ENCODE results near the gene PGP. TPM values are rescaled to one million over a fixed set of nuclear protein-coding genes. Genes with fewer than 3 reads are reported as not detected.

PGP gene
- total RNA-seq, 1 donor from 2014 or later: 15.7 TPM

DNA sequence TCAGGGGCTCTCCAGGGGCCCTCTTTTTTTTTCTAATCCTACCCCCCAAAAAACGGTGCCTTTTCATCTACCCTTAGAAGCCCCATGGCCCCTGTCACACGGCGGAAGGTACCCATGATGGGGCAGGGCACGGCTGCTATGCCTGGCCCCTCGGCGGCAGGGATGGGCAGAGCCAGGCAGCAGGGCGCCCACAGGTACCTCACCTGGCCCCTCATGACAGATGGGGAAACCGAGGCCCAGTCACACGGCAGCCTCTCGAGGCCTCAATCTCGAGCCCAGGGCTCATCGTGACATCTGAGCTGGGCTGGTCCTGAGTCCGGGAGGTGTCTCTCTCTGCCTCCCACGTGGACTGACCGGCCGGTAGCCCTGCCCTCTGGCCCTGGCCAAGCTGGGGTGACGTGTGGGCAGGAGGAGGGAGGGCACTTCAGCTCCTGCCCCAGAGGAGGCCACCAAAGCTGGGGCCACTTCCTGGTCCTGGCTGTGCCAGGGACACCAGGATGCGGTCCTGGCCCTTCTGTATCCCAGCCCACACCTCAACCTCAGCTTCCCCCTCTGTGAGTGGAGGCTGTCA lies 47.5 kb downstream of the PGP start:
- TF ChIP-seq, protein P1, sequence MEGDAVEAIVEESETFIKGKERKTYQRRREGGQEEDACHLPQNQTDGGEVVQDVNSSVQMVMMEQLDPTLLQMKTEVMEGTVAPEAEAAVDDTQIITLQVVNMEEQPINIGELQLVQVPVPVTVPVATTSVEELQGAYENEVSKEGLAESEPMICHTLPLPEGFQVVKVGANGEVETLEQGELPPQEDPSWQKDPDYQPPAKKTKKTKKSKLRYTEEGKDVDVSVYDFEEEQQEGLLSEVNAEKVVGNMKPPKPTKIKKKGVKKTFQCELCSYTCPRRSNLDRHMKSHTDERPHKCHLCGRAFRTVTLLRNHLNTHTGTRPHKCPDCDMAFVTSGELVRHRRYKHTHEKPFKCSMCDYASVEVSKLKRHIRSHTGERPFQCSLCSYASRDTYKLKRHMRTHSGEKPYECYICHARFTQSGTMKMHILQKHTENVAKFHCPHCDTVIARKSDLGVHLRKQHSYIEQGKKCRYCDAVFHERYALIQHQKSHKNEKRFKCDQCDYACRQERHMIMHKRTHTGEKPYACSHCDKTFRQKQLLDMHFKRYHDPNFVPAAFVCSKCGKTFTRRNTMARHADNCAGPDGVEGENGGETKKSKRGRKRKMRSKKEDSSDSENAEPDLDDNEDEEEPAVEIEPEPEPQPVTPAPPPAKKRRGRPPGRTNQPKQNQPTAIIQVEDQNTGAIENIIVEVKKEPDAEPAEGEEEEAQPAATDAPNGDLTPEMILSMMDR (IDR thresholded peaks at IDR 0.05; ENCODE audit: insufficient read depth, low read length, poor library complexity, severe bottlenecking): no peak
- DNase-seq (ENCODE audit: low read depth): no peak
- no peak overlapping the region for H3K4me3 ChIP-seq (ENCODE audit: low read depth, low read length)
- H3K27me3 ChIP-seq (ENCODE audit: control insufficient read depth, insufficient read depth, low read length): no peaks in the 10 kb centered on the region
- H3K36me3 ChIP-seq (ENCODE audit: control insufficient read depth, insufficient read depth, low read length): no peaks in the 10 kb centered on the region

DNA sequence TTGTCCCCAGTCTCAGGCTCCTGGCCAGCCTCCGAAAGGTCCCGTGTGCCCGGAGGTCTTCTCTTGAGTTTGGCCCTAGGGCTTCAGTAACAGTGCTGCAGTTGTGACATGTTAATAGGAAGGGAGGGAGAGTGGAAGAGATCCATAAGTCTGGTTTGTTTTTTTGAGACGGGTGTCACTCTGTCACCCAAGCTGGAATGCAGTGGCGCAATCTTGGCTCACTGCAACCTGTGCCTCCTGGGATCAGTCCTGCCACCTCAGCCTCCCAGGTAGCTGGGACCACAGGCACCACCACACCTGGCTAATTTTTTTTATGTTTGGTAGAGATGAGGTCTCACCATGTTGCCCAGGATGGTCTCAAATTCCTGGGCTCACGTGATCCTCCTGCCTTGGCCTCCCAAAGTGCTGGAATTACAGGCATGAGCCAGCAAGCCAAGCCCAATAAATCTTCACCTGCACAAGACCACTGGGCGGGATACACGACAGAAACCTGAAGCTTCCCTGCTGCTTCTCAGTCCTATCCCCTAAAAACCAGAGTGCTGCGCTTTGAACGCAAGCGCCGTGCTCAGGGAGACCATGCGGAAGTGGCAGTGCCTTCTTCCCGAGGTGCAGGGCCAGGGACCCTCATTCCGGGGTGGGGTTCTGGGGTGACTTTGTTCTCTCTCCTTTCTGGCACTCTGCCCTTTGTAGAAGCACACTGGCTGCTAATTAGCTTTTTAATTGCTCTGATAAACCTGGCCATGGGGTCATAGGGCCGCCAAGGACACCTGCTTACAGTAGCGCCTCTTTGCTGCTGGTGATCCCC lies 48.2 kb downstream of the PGP start:
- no peak for DNase-seq (ENCODE audit: low read depth)
- no peaks in the 10 kb centered on the region for H3K27me3 ChIP-seq (ENCODE audit: control insufficient read depth, insufficient read depth, low read length)
- H3K36me3 ChIP-seq (ENCODE audit: control insufficient read depth, insufficient read depth, low read length): no peaks in the 10 kb centered on the region
- TF ChIP-seq, protein P1 (IDR thresholded peaks at IDR 0.05; ENCODE audit: insufficient read depth, low read length, poor library complexity, severe bottlenecking): no peak
- no peak overlapping the region for H3K4me3 ChIP-seq (ENCODE audit: low read depth, low read length)

DNA sequence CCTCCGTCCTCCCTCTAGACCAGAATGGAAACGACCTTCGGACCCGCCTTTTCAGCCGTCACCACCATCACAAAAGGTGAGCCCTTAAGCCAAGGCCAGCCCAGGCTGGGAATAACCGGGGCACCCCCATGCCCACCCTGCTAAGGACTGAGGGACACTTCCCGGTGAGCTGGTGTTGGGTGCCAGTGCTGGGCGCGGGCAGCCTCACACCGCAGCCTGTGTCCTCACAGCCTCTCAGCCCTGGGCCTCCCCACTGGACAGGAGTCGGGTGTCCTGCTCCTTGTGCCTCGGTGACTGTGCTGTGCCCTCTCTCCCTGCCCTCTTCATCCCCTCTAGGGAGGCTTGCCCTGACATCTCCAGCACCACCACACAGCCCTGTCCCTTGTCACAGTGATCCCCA lies 48.8 kb downstream of the PGP start:
- no peak for DNase-seq (ENCODE audit: low read depth)
- Histone ChIP-seq H3K27me3 (ENCODE audit: control insufficient read depth, insufficient read depth, low read length) (no peaks in the 10 kb centered on the region), H3K36me3 (ENCODE audit: control insufficient read depth, insufficient read depth, low read length) (no peaks in the 10 kb centered on the region), H3K4me3 (ENCODE audit: low read depth, low read length) (no peak overlapping the region)
- TF ChIP-seq, protein P1 (IDR thresholded peaks at IDR 0.05; ENCODE audit: insufficient read depth, low read length, poor library complexity, severe bottlenecking): no peak

DNA sequence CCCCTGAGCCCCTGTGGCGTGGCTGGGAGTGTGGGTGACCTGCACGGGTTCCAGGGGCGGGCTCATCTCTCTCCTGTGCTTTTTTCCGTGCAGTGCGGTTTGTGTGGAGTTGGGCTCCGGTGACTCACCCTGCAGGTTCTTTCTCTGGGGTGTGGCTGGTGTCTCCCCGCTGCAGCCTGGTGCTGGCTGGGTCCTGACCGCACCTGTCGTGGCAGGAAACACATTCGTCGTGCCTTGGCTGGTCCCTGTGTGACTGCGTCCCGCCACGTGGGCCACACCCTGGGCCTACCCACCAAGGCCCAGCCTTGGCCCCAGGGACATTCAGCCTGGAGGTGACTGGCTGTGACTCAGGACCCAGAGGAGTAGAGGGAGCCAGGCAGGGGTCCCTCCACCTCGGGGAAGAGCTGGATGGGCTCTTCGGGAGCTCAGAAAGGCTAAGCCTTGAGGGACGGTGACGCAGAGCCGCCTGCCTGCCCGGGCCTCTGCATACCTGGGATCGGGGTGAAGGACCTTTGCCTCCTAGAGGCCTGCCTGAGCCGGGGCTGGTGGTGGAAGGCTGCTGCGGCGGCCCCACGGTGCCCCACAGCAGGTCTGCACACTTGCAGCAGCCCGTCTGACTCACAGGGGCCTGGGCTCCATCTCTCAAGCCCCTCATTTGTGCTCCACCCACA lies 51.3 kb downstream of the PGP start:
- no peaks in the 10 kb centered on the region for H3K36me3 ChIP-seq (ENCODE audit: control insufficient read depth, insufficient read depth, low read length)
- TF ChIP-seq, protein P1 (IDR thresholded peaks at IDR 0.05; ENCODE audit: insufficient read depth, low read length, poor library complexity, severe bottlenecking): no peak
- no peak for DNase-seq (ENCODE audit: low read depth)
- no peaks in the 10 kb centered on the region for H3K27me3 ChIP-seq (ENCODE audit: control insufficient read depth, insufficient read depth, low read length)
- H3K4me3 ChIP-seq (ENCODE audit: low read depth, low read length): no peak overlapping the region

DNA sequence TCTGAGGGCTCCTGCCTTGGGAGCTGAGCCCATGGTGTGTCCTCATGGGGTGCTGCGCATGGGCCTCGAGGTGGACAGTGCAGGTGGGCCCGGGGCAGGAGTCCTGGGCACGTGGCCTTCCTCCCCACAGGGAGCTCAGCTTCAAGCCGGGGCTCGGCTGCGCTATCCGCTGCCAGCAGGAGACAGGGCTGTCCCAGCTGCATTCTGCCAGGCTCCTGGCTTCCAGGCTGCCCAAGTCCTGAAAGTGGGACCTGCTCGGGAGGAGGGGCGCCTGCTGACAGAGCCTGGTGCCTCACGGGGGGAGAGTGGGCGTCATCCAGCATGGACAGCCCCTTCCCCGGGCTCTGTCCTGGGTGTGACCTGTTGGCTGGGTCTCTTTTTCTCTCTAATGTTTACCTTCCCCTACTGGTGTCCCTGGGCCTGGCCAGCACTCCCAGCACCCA lies 51.9 kb downstream of the PGP start:
- Histone ChIP-seq H3K36me3 (ENCODE audit: control insufficient read depth, insufficient read depth, low read length) (no peaks in the 10 kb centered on the region), H3K27me3 (ENCODE audit: control insufficient read depth, insufficient read depth, low read length) (no peaks in the 10 kb centered on the region), H3K4me3 (ENCODE audit: low read depth, low read length) (no peak overlapping the region)
- no peak for DNase-seq (ENCODE audit: low read depth)
- TF ChIP-seq, protein P1 (IDR thresholded peaks at IDR 0.05; ENCODE audit: insufficient read depth, low read length, poor library complexity, severe bottlenecking): no peak
